K562 (cell line): ENCODE data around the gene ANKMY2. TPM values are rescaled to one million over a fixed set of nuclear protein-coding genes. Genes with fewer than 3 reads are reported as not detected.
A peak's percentile ranks its signal among the peaks of the same experiment; 100 is the strongest.

Experiments
- ASH1L ChIP-seq: fragments of 450-650 bp; IDR thresholded peaks from 2 replicates; pipeline ENCODE4 v1.6.1; 2018; ENCODE audit warnings: borderline replicate concordance, mild to moderate bottlenecking, low read depth; ENCODE audit not compliant: partially characterized antibody
- CEBPB ChIP-seq: fragments of 450-650 bp; IDR thresholded peaks from 2 replicates; pipeline ENCODE4 v1.6.1; 2016; ENCODE audit warnings: missing genetic modification characterization, missing compliant biosample characterization
- CEBPZ ChIP-seq: fragments of 150-350 bp; IDR thresholded peaks from 2 replicates; pipeline ENCODE4 v1.6.1; 2014; ENCODE audit warnings: low read depth, mild to moderate bottlenecking, low read length, borderline replicate concordance
- CHD1 ChIP-seq: fragments of 200-600 bp; sonication (generic); IDR thresholded peaks from one replicate; pipeline ENCODE4 v1.6.1; 2012; ENCODE audit warnings: mild to moderate bottlenecking, moderate library complexity, low read length, inconsistent platforms
- EGR1 ChIP-seq: fragments of 450-650 bp; conservative IDR thresholded peaks from 2 replicates; pipeline ENCODE4 v1.6.1; 2017; ENCODE audit warnings: mild to moderate bottlenecking
- ESRRB ChIP-seq: fragments of 250-450 bp; sonication (Bioruptor Pico); IDR thresholded peaks from 2 replicates; pipeline ENCODE4 v1.5.0; 2020; ENCODE audit warnings: mild to moderate bottlenecking, moderate library complexity, borderline replicate concordance
- FOXA1 ChIP-seq: fragments of 450-650 bp; IDR thresholded peaks from 2 replicates; pipeline ENCODE4 v1.6.1; 2016; ENCODE audit warnings: mild to moderate bottlenecking, borderline replicate concordance
- FOXK2 ChIP-seq, 2 experiments: fragments of 450-650 bp; IDR thresholded peaks in 1 of 2; conservative IDR thresholded peaks in 1 of 2; 2 replicates each; pipeline ENCODE4 v1.6.1; 2016; ENCODE audit warnings: low read depth in 2 of 2, mild to moderate bottlenecking in 1 of 2
- GABPA ChIP-seq: fragments of 200-800 bp; sonication (Bioruptor generic); conservative IDR thresholded peaks from 2 replicates; pipeline ENCODE4 v1.6.1; 2016; ENCODE audit warnings: low read depth, missing genetic modification characterization, missing compliant biosample characterization
- GATAD2A ChIP-seq: fragments of 450-650 bp; IDR thresholded peaks from 2 replicates; pipeline ENCODE4 v1.6.1; 2017
- HCFC1 ChIP-seq: IDR thresholded peaks from 2 replicates; pipeline ENCODE4 v1.6.1; 2012; ENCODE audit warnings: low read depth, low read length, improper control_type of control experiment
- HDAC6 ChIP-seq: IDR thresholded peaks from 2 replicates; pipeline ENCODE4 v1.6.1; 2012; ENCODE audit warnings: low read depth, mild to moderate bottlenecking, control low read depth, inconsistent platforms, low read length, moderate library complexity
- HSF4 ChIP-seq: fragments of 250-450 bp; sonication (Bioruptor Pico); IDR thresholded peaks from 2 replicates; pipeline ENCODE4 v2.1.2; 2022; ENCODE audit warnings: mild to moderate bottlenecking, moderate library complexity, borderline replicate concordance
- IRF9 ChIP-seq: fragments of 450-650 bp; IDR thresholded peaks from 2 replicates; pipeline ENCODE4 v1.6.1; 2016; ENCODE audit warnings: missing biosample characterization, missing genetic modification characterization
- NFATC3 ChIP-seq: fragments of 450-650 bp; IDR thresholded peaks from 2 replicates; pipeline ENCODE4 v1.6.1; 2017; ENCODE audit warnings: mild to moderate bottlenecking
- RAD51 ChIP-seq: fragments of 450-650 bp; IDR thresholded peaks from 2 replicates; pipeline ENCODE4 v1.7.1; 2016; ENCODE audit warnings: low read depth, mild to moderate bottlenecking, borderline replicate concordance
- RBM14 ChIP-seq: fragments of 200-400 bp; formaldehyde crosslinking; IDR thresholded peaks from 2 replicates; pipeline ENCODE4 v1.6.1; 2018; ENCODE audit warnings: low read depth, mild to moderate bottlenecking, low read length, moderate library complexity, borderline replicate concordance; ENCODE audit not compliant: insufficient read depth
- SREBF2 ChIP-seq: sonication (generic); formaldehyde crosslinking; IDR thresholded peaks from 2 replicates; pipeline ENCODE4 v1.4.0; 2020; ENCODE audit warnings: mild to moderate bottlenecking, missing genetic modification reagents
- YY1 ChIP-seq, 3 experiments: IDR thresholded peaks; 2 replicates each; pipeline ENCODE4 v1.6.1; 2011; ENCODE audit warnings: low read length in 2 of 3, mild to moderate bottlenecking in 2 of 3, moderate library complexity in 2 of 3, borderline replicate concordance in 1 of 3, control low read depth in 1 of 3, low read depth in 1 of 3; ENCODE audit not compliant: insufficient read depth in 3 of 3, insufficient replicate concordance in 2 of 3, control insufficient read depth in 1 of 3, insufficient read length in 1 of 3; ENCODE audit errors: extremely low read depth in 1 of 3
- ZNF143 ChIP-seq: sonication (generic); formaldehyde crosslinking; IDR thresholded peaks from 2 replicates; pipeline ENCODE4 v1.9.0; 2022; ENCODE audit warnings: mild to moderate bottlenecking, missing genetic modification reagents
- ZNF41 ChIP-seq: fragments of 250-450 bp; sonication (Bioruptor Pico); conservative IDR thresholded peaks from 2 replicates; pipeline ENCODE4 v1.4.0; 2020; ENCODE audit warnings: mild to moderate bottlenecking
- ZNF79 ChIP-seq: fragments of 250-450 bp; sonication (Bioruptor Pico); IDR thresholded peaks from 2 replicates; pipeline ENCODE4 v1.4.0; 2020; ENCODE audit warnings: low read depth, mild to moderate bottlenecking, moderate library complexity
- ZZZ3 ChIP-seq: fragments of 450-650 bp; IDR thresholded peaks from 2 replicates; pipeline ENCODE4 v1.6.1; 2016; ENCODE audit warnings: antibody characterized with exemption, mild to moderate bottlenecking, moderate library complexity
- polyA plus RNA-seq, 8 experiments: library from polyadenylated mRNA; depleted of rRNA in 4 of 8; stranded (reverse) in 5 of 8; unstranded in 3 of 8; fragments of >200 nt; fragmentation: Nextera tagmentation in 2 of 8; fragmentation: Illumina TruSeq in 1 of 8; extraction: Ambion mirVana in 2 of 8; extraction: Trizol in 1 of 8; gene quantifications; 2 replicates each; pipeline versions ENCODE4 v1.2.1 to v1.2.3, GENCODE V29; 2011 to 2014; ENCODE audit warnings: inconsistent platforms in 1 of 8, missing spikeins in 1 of 8
- total RNA-seq, 7 experiments: library from RNA; depleted of rRNA in 6 of 7; stranded (reverse); fragments of >200 nt in 6 of 7; fragmentation: Illumina TruSeq in 2 of 7; extraction: Trizol in 2 of 7; gene quantifications; 2 replicates each; pipeline versions ENCODE4 v1.2.1 to v1.2.3, GENCODE V29; 2011 to 2021; ENCODE audit warnings: low replicate concordance in 1 of 7

ANKMY2 gene
- total and polyA plus RNA-seq, 9 of the 15 experiments (the other 6 are each of a cell fraction or from before 2014, with no cell fraction given), result 38.9 to 71.5 (median 48.8) TPM

GRCh38 chr7:16644636-16645592, 640 bp downstream of the ANKMY2 start (continued):
- TF ChIP-seq IRF9 (tag) (no peak), ZNF79 (CRISPR knock-in tag) (no peak), GABPA (tag) (peak; percentile 64), EGR1 (no peak; the same call in none of the 2 replicates), YY1 (IDR thresholded peaks at IDR 0.05; ENCODE audit: borderline replicate concordance in 1 of 3, control insufficient read depth in 1 of 3, extremely low read depth in 1 of 3, insufficient read depth in 3 of 3, insufficient read length in 1 of 3, insufficient replicate concordance in 2 of 3, low read depth in 1 of 3, low read length in 2 of 3) (peak; percentile 20 to 89 (median 77)), HSF4 (CRISPR knock-in tag) (no peak), FOXA1 (no peak), SREBF2 (CRISPR knock-in tag) (no peak), ZNF143 (no peak; the same call in 1 of the 2 replicates), RAD51 (no peak), CEBPZ (no peak), CEBPB (no peak), FOXK2 (conservative IDR thresholded peaks at IDR 0.05 in 1 of 2, IDR thresholded peaks at IDR 0.05 in 1 of 2; ENCODE audit: low read depth in 2 of 2) (0 out of 4 replicates have a peak, but pooled peaks of 1 of the 2 experiments have one; percentile 20), NFATC3 (no peak), HCFC1 (peak; percentile 36; the same call in 1 of the 2 replicates), GATAD2A (peak; percentile 66; the same call in 1 of the 2 replicates), ESRRB (no peak), ZZZ3 (no peak), CHD1 (peak; percentile 87), RBM14 (no peak), ZNF41 (CRISPR knock-in tag) (no peak), ASH1L (peak; percentile 40), HDAC6 (no peak)
